HG03039 (cell line): ENCODE results near the gene MYEOV.

ENCODE experiments used
- ATAC-seq: cut with Tn5 transposase; IDR thresholded peaks from one replicate; pipeline ENCODE4 v1.9.1; 2021; ENCODE audit warnings: mild to moderate bottlenecking, moderate library complexity; ENCODE audit not compliant: unreplicated experiment

The MYEOV gene

DNA sequence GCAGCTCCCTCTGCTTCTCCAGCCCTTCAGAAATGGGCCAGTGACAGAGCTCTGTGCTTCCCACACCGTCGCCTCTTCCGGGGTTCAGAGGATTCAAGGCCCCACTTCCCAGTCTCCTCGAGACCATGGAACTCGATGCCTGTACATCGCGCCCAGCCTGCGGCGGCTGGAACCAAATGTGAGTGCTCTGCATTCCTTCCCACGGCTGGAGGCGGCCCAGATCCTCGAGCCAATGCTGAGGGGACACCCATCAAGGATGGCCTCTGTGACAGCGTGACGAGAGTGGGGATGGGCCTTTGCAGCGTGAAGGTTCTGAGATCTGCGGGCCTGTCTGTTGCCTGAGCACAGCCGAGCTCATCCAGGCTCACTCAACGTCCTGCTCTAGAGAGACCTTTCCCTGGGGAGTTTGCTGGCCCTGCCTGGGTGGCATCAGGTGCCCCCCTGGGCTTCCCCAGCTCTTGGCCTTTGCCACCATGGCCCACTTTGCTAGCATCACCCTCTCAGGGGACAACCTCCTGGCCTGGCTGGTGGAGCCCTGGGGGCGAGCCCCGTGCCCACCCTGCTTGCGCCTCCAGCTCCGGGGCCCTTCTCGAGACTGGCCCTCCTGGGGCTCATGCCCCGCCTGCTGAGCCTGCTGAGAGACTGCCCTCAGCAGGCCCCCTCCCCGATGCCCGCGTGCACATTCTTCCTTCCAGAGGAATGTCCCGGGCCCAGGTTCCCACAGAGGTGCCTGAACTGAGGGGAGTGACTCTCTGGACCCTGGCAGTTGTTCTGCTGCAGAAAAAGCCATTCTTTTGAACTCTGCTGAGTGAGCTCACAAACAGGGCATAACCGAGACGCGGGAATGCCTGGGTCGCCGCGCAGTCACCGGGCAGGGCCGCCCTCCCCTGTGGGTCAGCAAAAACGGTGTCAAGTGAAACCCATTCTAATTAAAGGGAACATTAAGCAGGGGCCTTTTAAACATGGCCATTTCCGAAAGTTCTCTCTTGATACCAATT is 7.3 kb upstream of the MYEOV start:
- no peak for ATAC-seq

DNA sequence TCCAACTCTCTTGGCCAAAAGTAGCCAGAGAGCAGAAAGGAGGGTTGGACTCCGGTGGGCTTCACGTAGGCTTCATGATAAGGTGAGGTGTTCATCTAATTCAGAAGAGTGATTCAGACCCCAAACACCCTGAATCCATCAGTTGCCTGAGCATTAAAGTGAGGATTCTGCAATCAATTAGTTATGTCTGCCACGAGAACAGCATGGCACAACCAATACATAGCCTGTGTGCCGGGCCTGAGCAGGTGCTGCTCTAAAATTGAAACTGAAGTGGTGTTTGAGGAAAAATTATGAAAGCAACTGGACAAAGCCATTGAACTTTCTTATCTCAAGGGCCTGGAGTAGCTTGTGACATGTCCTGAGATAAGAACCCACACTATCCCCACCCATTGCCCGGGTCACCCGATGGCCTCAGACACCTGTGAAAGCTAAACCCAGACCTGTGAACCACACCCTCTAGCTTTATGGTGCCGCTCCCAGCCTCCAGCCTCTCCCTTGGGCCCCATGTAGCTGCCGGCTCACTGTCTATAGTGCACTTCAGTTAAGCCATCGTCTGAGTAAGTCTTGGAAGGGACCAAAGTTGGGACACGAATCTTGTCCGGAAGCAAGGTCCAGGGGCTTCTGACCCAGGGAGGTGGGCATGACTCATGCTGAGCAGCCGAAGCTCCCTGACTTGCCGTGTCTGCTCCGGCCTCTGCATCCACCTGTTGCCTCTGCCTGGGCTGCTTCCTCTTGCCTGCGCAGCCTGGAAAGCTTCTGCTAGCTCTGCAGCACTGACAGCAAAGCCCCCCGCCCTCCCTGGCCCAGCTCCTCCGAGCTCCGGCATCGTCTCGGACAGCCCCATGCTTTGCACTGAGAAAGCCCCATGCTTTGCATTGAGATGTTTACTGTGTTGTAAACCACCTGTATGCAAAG is 5.7 kb upstream of the MYEOV start:
- no peak for ATAC-seq

DNA sequence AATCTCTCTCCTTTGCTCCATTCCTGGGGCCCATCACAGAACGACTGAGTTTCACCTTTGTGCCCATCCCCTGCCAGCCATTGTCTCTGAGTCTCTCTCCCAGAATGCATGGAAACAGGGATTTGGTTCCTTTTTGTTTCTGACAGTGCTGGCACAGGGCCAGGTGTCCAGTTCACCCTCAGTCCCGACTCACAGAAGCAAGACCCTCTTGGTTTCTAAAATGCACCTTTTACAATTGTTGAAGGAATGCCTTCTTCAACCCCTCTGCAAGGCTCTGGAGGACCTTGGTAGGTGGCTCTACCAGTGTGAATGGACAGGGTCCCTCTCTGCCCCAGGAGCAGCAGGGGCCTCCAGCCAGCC is 5.1 kb upstream of the MYEOV start:
- ATAC-seq: no peak

DNA sequence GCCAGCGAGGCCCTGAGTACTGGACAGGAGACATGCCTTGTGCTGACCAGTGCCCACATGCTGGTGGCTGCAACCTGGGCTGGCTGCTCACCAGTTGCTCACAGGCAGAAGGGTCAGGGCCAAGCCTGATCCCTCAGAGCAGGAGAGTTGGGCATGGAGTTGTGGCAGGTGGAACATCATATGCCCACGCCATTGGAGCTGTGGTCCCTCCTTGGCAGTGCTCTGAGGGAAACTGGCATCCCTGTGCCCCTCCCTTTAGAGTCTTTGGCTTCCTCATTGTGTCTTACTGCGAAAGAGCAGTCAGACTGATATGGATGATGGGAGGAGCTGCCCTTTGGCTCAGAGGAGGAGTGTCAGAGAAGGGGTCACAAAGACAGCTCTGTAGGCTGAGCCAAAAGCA is 3.1 kb upstream of the MYEOV start:
- no peak for ATAC-seq

DNA sequence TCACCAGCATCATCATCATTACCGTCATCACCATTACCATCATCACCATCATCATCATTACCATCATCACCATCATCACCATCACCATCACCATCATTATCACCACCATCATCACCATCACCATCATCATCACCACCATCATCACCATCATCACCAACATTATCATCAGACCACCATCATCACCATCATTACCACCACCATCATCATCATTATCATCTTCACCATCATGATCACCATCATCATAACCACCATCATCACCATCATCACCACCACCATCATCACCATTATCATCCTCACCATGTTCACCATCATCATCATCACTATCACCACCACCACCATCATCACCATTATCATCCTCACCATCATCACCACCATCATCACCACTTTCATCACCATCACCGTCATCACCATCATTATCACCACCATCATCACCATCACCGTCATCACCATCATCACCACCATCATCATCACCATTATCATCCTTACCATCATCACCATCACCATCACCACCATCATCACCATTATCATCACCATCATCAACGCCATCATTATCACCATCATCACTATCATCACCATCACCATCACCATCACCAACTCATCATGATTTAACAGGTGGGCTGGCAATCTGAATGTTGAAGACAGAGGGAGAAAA is 2.4 kb upstream of the MYEOV start:
- ATAC-seq: no peak

DNA sequence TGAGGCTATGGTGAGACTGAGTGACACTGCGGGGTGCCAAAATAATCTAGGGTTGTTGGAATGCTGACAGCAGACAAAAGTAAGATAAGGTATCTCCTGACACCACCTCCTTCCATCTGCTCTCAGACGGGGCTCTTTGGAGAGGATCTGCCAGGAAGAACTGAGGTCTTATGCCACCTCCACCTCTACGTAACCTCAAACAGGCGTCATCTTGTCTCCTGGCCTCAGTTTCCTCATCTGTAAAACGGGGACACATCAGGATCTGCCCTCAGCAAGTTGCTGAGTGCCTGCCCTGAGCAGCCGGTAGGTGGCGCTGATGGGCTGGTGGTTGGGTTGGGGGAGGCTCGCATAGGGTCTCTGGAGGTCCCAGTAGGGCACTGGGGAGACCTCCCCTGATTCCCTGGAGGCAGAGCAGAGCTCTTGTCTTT is 1.7 kb upstream of the MYEOV start:
- no peak for ATAC-seq

DNA sequence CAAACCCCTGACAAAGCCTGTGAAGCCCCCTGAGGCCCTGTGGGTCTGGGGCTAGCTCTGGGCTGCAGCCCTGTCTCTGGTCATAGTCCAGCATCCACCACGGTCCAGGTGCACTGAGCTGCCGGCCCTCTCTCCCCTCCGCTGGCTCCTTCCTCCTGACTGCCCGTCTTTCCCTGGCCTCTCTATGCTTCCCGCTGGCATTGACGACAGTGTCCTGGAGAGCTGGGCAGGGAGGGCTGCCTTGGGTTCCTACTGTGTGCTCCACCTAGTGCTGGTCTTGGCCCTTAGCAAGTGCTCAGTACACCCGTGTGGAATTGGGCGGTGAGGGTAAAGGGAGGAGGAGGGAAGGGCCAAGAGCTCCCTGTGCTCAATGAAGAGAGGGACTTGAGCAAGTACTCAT is 868 bp upstream of the MYEOV start:
- no peak for ATAC-seq

DNA sequence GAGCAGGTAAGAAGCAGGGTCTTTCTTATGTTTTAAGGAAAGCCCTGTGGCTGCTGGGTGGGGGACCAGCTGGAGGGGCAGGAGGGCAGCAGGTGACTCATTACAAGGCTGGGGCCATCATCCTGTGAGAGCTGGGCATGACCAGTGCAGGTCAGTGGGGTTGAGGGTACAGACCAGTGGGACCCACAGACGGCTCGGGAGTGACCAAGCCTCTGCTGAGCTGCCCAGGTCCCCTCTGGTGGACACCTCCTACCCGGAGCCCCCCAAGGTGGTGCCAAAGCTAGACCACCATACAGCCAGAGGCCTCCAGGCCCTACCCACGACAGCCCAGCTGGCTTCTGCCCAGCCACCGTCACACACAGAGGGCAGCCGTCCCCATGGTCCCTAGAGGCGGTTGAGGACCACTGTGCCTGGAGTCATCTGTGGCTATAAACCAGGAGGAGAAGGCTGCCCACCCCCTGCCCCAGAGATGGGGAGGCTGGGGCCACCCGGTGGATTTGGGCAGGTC is 670 bp downstream of the MYEOV start:
- no peak for ATAC-seq

DNA sequence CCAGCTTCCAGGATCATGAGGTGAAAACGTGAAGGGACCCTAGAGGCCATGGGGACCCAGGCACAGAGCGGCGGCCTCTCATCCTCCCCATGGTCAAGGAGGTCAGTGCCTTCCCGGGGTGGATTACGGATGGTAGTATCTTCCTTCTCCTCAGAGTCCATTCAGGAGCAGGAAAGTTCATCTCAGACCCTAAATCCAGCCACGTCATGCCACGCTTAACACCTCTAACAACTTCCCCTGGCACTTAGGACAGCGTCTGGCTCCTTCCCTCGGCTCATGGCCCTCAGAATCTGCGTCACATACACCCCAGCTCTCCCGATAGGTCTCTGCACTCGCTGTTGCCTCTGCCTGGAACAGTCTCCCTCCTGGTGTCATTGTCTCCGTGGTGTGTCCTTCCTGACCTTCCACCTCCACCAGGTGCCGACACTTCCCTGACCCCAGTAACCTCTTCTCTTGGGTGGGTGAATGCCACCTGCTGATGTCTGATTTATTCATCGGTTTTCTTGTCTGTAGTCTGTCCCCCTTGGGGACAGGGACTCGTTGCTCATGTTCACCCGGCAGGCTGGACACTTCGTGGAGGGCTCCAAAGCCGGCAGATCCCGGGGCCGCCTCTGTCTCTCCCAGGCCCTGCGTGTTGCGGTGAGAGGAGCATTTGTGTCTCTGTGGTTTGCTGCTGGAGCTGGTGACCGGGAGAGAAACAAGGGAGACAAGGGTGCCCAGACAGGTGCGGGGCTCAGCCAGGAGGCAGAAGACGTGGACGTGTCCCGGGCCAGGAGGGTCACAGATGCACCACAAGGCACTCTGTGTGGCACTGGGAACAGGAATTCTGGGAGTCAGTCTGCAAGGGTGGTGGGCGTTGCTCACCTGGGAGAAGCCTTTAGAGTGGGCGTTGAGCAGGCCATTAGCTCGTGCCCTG is 1.4 kb downstream of the MYEOV start:
- no peak for ATAC-seq

DNA sequence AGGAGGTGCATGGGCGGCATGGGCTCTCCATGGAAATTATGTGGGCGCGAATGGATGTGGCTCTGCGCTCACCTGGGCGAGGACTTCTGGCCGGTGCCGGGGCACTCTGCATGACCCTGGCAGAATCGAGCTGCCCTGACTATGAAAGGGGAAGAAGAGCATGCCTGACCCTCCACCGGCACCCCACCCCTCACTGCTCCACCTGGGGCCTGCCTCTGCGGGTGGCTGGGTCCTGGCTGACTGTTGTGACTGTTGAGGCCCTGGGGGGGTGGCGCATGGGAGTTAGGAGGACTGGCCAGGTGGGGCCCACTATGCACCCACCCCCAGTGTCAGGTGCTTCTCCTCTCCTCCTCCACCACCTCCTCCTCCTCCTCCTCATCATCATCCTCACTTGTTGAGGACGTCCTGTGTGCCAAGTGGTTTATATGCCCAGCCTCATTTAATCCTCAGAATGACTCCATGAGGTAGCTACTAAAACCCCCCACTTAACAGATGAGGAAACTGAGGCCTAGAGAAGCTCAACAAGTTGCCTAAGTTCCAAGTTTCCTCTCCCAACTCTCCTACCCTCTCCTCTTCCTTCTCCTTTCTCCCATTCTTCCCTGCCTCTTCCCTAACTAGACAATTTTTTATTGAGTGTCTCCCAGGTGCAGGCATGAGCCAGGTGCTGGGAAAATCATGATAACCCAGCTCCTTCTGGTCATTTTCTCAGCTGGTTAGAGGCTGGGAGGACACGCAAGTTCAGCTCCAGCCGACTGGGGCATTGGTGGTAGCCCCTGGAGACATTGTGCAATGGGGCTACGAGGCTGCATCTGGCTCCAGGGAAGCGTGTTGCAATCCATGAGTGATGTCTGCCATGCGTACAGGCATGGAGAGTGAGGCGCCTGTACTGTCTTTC is 2.3 kb downstream of the MYEOV start:
- no peak for ATAC-seq

DNA sequence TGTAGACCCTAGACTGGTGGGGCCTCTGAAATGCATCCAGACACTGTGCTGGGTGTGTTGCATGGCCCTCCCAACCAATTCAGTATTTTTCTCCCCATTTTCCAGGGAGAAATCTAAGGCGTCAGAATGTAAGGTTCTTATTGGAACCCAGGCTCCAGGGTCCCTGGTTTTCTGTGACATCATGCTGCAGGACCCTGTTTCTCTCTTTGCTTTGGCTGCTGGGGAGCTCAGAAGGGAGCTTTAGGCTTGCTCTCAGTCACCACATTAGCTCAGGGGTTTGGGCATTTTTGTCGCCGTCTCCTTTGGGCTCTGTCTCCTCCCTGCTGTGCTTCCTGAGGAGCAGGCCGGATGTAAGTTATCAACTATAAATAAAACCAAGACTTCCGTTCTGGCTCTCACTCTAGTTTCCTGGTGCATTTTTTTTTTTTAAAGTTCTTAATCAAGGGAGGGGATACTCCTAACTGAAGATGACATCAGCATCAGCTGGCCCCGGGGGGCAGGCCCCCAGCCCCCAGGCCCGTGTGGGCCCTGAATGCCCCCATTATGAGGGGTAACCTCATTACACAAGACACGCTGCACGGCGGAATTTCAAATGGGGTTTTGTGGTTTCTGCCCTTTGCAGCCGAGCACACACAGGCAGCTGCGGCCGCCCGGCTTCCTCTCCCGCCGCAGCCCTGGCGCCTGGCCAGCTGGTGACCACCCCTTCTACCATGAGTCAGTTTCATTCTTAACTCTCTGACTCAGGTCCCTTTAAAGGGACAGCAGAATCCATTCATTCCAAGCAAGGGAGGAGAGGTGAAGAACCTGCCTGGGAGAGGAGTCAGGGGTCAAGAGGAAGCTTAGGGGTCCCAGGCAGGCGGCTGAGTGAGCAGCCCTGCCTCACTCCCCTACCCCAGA is 3.2 kb downstream of the MYEOV start:
- peak; percentile 42 for ATAC-seq

DNA sequence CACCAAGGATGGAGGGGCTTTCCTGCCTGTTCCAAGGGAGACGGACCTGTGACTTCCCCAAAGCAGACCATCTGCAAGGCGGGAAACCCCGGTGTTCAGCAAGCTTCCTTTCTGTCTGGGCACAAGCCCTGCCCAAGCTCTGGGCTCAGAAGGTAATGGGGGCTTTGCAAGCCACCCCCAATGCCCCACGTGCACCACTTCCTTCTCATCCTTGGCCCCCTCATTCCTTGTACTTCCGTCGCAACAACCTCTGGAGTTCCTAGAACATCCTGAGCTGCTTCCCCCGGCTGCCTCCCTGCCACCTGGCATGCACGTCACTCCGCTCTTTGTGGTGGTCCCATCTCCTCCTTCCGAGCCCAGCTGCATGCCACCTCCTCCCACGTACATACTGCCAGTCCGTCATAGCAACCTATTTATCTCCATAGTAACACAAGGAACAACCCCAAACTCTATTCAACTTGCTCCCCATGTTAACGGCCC is 3.9 kb downstream of the MYEOV start:
- ATAC-seq: peak; percentile 21

DNA sequence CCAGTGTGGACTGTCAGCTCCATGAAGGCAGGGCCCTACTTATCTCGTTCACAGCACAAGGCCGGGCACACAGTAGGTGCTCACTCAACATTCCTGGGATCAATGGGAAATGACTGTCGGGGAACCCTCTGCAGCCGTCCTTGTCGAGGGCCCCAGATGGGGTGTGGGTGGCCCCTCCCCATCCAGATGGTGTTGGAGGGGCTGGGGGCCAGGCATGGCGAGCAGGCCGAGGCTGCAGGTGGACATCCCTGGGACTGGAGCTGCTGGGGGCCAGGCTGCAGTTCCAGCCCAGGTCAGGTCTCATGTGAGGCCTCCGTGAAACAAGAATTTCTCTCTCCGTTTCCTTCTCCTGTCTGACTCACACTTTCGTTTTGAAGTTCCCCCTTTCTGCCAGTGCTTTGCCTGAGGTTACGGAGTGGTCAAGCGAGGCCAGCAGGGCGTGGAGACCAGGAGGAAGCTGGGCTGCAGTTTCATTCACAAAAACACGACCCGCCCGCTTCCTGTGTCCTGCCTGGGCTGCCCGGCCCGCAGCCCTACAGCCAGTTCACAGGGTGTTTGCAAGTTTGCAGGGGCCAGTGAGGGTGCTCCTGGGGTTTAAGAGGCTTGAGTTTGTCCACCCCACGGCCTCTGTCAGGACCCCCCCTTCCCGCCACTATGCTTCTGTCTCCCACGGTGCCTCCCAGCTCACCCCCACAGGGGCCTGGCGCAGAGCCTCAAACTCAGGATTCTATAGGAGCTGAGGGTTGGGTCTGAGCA is 4.5 kb downstream of the MYEOV start:
- ATAC-seq: no peak

DNA sequence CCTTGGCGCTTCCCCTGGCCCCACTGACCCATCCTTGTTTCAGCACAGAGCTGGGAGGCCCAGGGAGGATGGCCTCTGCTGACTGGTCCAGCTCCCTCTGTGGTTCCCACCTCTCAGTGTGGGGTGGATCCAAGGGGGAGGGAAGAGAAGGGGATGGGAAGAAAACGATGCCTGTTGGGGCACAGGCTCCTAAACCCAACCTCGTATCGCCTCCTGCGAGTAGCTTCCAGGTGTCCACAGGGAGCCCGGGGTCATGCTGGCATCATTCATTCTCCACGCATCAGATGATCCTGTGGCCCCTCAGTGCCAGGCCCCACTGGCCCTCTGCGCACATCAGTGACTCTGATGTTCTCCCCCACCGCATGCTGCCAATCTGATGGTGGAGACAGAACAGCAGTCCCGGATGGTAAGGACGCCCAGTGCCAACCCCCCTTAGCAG is 5.1 kb downstream of the MYEOV start:
- no peak for ATAC-seq

DNA sequence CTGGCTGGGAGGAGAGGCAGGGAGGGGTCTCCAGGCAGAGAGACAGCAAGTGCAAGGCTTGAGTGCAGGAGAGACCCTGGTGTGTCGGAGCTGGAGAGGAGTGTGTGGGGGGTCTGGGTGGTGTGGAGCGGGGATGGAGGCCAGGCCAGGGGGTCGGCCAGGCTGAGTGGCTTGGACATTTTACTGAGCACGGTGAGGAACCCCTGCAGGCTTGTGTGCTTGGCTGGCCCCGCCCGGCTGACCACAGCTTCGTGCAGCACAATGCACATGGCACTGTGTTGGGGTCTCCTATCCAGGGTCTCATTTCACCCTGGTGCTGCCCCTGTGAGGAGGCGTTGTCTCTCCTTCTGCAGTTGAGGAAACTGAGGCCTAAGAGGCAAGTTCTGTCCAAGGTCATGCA is 5.6 kb downstream of the MYEOV start:
- no peak for ATAC-seq

DNA sequence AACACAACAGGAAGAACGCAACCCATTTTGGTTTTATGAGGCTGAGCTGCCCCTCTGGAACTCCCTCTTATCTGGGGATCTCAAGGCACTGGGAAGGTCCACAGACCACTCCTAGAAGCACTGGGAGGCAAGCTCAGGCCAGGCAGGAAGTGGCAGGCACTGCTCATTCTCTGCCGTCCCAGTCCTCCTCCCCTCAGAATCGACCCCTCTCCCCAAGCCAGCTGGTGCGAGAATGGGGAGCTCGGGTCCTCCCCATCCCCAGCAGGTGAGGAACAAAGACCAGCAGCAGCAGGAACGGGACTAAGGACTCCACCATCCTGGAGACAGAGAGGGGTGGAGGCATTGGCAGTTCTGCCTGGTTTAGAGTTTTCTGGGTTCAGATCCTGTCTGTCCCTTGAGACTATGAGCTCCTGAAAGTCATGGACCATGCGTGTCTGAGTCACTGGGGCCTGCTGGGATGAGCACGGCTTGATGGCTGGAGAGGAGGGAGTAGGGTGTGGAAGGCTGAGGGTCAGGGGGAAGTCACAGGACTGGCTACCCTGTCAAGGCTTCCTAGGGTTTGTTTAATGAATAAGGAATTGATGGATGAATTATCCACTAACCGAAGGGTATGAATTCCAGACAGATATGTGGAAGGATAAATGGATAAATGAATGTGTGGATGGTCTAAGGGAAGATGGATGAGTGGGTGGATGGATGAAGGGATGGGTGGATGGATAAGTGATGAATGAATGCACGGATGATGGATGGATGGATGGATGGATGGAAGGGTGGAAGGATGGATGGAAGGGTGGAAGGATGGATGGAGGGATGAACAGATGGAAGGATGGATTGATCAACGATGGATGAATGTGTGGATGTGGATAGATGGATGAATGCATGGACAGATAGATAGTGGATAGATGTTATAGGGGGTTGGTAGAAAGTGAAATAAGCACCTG is 6.4 kb downstream of the MYEOV start:
- ATAC-seq: no peak
